OCI-LY1 (cell line): ENCODE results near the gene CDKN3.

Experiments used
- H2AFZ ChIP-seq: fragments of 200-600 bp; sonication (generic), shearing (Covaris generic); 2 replicates; pipeline ENCODE4 v1.6.0; 2014; ENCODE audit warnings: antibody characterized with exemption, mild to moderate bottlenecking, low read length
- H3F3A ChIP-seq: fragments of 200-600 bp; sonication (generic), shearing (Covaris generic); 2 replicates; pipeline ENCODE4 v1.6.0; 2014; ENCODE audit warnings: mild to moderate bottlenecking, antibody characterized with exemption, low read length, moderate library complexity; ENCODE audit not compliant: insufficient read depth
- H3K27ac ChIP-seq: fragments of 200-600 bp; sonication (generic); 2 replicates; pipeline ENCODE4 v1.5.1; 2014; ENCODE audit warnings: low read length, mixed run types, mild to moderate bottlenecking, low read depth; ENCODE audit not compliant: poor library complexity, severe bottlenecking
- H3K27me3 ChIP-seq: fragments of 200-600 bp; sonication (generic); 2 replicates; pipeline ENCODE4 v1.6.0; 2014; ENCODE audit warnings: antibody characterized with exemption, mild to moderate bottlenecking, low read length, moderate library complexity; ENCODE audit not compliant: insufficient read depth
- H3K36me3 ChIP-seq: fragments of 200-600 bp; sonication (generic); 2 replicates; pipeline ENCODE4 v1.6.1; 2014; ENCODE audit warnings: mild to moderate bottlenecking, antibody characterized with exemption, low read length, moderate library complexity, mixed read lengths; ENCODE audit not compliant: insufficient read depth
- H3K4me1 ChIP-seq: fragments of 200-600 bp; sonication (generic); 2 replicates; pipeline ENCODE4 v1.5.1; 2014; ENCODE audit warnings: mild to moderate bottlenecking, low read length, moderate library complexity; ENCODE audit not compliant: insufficient read depth, severe bottlenecking
- H3K4me2 ChIP-seq: fragments of 200-600 bp; sonication (generic), shearing (Covaris generic); 2 replicates; pipeline ENCODE4 v1.6.1; 2014; ENCODE audit warnings: low read length
- H3K4me3 ChIP-seq: fragments of 200-600 bp; sonication (generic); 2 replicates; pipeline ENCODE4 v1.5.1; 2014; ENCODE audit warnings: low read length, low read depth, mild to moderate bottlenecking, mixed read lengths; ENCODE audit not compliant: poor library complexity, severe bottlenecking
- H3K79me2 ChIP-seq: fragments of 200-600 bp; shearing (Covaris generic); 2 replicates; pipeline ENCODE4 v1.6.1; 2016; ENCODE audit warnings: mixed run types, low read length, mixed read lengths; ENCODE audit not compliant: insufficient read depth
- H3K9ac ChIP-seq: fragments of 200-600 bp; sonication (generic), shearing (Covaris generic); 2 replicates; pipeline ENCODE4 v1.6.1; 2014; ENCODE audit warnings: mild to moderate bottlenecking, low read length, mixed read lengths
- H3K9me2 ChIP-seq: fragments of 200-600 bp; sonication (generic), shearing (Covaris generic); 2 replicates; pipeline ENCODE4 v1.6.1; 2014; ENCODE audit warnings: low read depth, mild to moderate bottlenecking, low read length, mixed read lengths
- H3K9me3 ChIP-seq: fragments of 200-600 bp; shearing (Covaris generic); 2 replicates; pipeline ENCODE4 v1.6.1; 2014; ENCODE audit warnings: low read length, mixed read lengths
- H4K20me1 ChIP-seq: fragments of 200-600 bp; sonication (generic), shearing (Covaris generic); 2 replicates; pipeline ENCODE4 v1.6.0; 2016; ENCODE audit warnings: mild to moderate bottlenecking, low read length; ENCODE audit not compliant: insufficient read depth
- CTCF ChIP-seq: fragments of 200-600 bp; sonication (generic), shearing (Covaris generic); IDR thresholded peaks from 2 replicates; pipeline ENCODE4 v1.5.1; 2017; ENCODE audit warnings: mild to moderate bottlenecking, antibody characterized with exemption, low read length, moderate library complexity, mixed read lengths
- EZH2 ChIP-seq: fragments of 200-600 bp; sonication (generic), shearing (Covaris generic); IDR thresholded peaks from 2 replicates; pipeline ENCODE4 v1.8.0; 2017; ENCODE audit warnings: borderline replicate concordance, mixed run types, mild to moderate bottlenecking, antibody characterized with exemption, low read length, moderate library complexity, mixed read lengths

Gene CDKN3

DNA sequence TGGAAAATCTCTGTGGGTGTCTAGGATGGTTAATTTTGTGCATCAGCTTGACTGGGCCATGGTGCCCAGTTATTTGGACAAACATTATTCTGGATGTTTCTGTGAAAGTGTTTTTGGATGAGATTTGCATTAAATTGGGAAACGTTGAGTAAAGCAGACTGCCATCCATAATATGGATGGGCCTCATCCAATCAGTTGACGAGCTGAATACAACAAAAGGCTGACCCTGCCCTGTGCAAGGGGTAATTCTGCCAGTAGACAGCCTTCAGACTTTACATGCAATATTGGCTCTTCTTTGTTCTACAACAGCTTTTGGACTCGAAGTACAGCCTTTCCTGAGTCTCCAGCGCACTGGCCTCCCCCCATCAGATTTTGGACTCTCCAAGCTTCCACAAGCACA, 1.5 kb upstream of the CDKN3 start:
- H4K20me1 ChIP-seq = no peaks in the 10 kb centered on the region
- H3F3A ChIP-seq = no peaks in the 10 kb centered on the region
- no peaks in the 10 kb centered on the region for H3K9me2 ChIP-seq
- H2AFZ ChIP-seq = no peak overlapping the region
- peaks cover 23% of the 10 kb centered on the region for H3K4me1 ChIP-seq
- peaks cover 8% of the 10 kb centered on the region; the same call in 1 of the 2 replicates for H3K36me3 ChIP-seq
- H3K9me3 ChIP-seq = no peaks in the 10 kb centered on the region
- no peak overlapping the region for H3K4me2 ChIP-seq
- H3K27me3 ChIP-seq = no peaks in the 10 kb centered on the region
- TF ChIP-seq CTCF (no peak), EZH2 (no peak)
- no peak overlapping the region for H3K9ac ChIP-seq
- no peak overlapping the region for H3K27ac ChIP-seq
- H3K4me3 ChIP-seq = no peak overlapping the region
- H3K79me2 ChIP-seq = peaks cover 5% of the 10 kb centered on the region; the same call in 1 of the 2 replicates

- no peaks in the 10 kb centered on the region for H4K20me1 ChIP-seq
- TF ChIP-seq CTCF = no peak
- no peak for TF ChIP-seq EZH2
- no peak overlapping the region for H2AFZ ChIP-seq
- peaks cover 5% of the 10 kb centered on the region; the same call in 1 of the 2 replicates for H3K79me2 ChIP-seq
- H3K4me2 ChIP-seq = no peak overlapping the region
- H3K4me3 ChIP-seq = no peak overlapping the region
- H3K4me1 ChIP-seq = peaks cover 23% of the 10 kb centered on the region
- H3K9me3 ChIP-seq = no peaks in the 10 kb centered on the region
- H3K9me2 ChIP-seq = no peaks in the 10 kb centered on the region
- H3F3A ChIP-seq = no peaks in the 10 kb centered on the region
- no peak overlapping the region for H3K9ac ChIP-seq
- H3K27me3 ChIP-seq = no peaks in the 10 kb centered on the region
- H3K27ac ChIP-seq = no peak overlapping the region
- peaks cover 12% of the 10 kb centered on the region; the same call in 1 of the 2 replicates for H3K36me3 ChIP-seq
Measured at GRCh38 chr14:54395716-54396115, 1.1 kb upstream of the CDKN3 start.

- Histone ChIP-seq H3K79me2 (peaks cover 5% of the 10 kb centered on the region; the same call in 1 of the 2 replicates), H3F3A (no peaks in the 10 kb centered on the region), H4K20me1 (no peaks in the 10 kb centered on the region), H3K4me3 (peak overlapping the region; percentile 76), H3K27ac (no peak overlapping the region), H3K9ac (peak overlapping the region; percentile 49; the same call in 1 of the 2 replicates), H3K4me2 (peak overlapping the region; percentile 44), H3K9me2 (no peaks in the 10 kb centered on the region), H3K27me3 (no peaks in the 10 kb centered on the region), H3K4me1 (peaks cover 23% of the 10 kb centered on the region), H3K36me3 (peaks cover 16% of the 10 kb centered on the region), H2AFZ (no peak overlapping the region; the same call in 1 of the 2 replicates), H3K9me3 (no peaks in the 10 kb centered on the region)
- no peak for TF ChIP-seq CTCF
- no peak for TF ChIP-seq EZH2
Measured at GRCh38 chr14:54396183-54396492, 669 bp upstream of the CDKN3 start.
